GM19043 (cell line): Measurements from ENCODE around the gene SHROOM3.

Experiments used
- ATAC-seq: cut with Tn5 transposase; IDR thresholded peaks from one replicate; pipeline ENCODE4 v1.9.1; 2021; ENCODE audit warnings: low read depth; ENCODE audit not compliant: unreplicated experiment

Gene SHROOM3

GRCh38 chr4:76614589-76614988 lies 179.6 kb downstream of the SHROOM3 start:
- ATAC-seq, result no peak

GRCh38 chr4:76615999-76616398 lies 181.0 kb downstream of the SHROOM3 start:
- ATAC-seq, result no peak

GRCh38 chr4:76616526-76616925 lies 181.5 kb downstream of the SHROOM3 start:
- ATAC-seq, result no peak

- no peak for ATAC-seq
These were observed 185.9 kb downstream of the SHROOM3 start for GRCh38 chr4:76620723-76621468.

- ATAC-seq, result no peak
These were observed 187.1 kb downstream of the SHROOM3 start for GRCh38 chr4:76622126-76622525.

GRCh38 chr4:76622717-76623116 lies 187.7 kb downstream of the SHROOM3 start:
- ATAC-seq, result no peak

- no peak for ATAC-seq
These were observed 188.4 kb downstream of the SHROOM3 start for GRCh38 chr4:76623217-76624045.

- ATAC-seq, result no peak
These were observed 189.2 kb downstream of the SHROOM3 start for GRCh38 chr4:76624241-76624681.

GRCh38 chr4:76624931-76625715 lies 190.1 kb downstream of the SHROOM3 start:
- ATAC-seq, result no peak

GRCh38 chr4:76626686-76627465 lies 191.8 kb downstream of the SHROOM3 start:
- no peak for ATAC-seq

GRCh38 chr4:76628251-76628650 lies 193.2 kb downstream of the SHROOM3 start:
- no peak for ATAC-seq

GRCh38 chr4:76630741-76631140 lies 195.7 kb downstream of the SHROOM3 start:
- ATAC-seq, result no peak

GRCh38 chr4:76634220-76634619 lies 199.2 kb downstream of the SHROOM3 start:
- no peak for ATAC-seq

- ATAC-seq, result no peak
These were observed 202.8 kb downstream of the SHROOM3 start for GRCh38 chr4:76637712-76638361.

- no peak for ATAC-seq
These were observed 204.3 kb downstream of the SHROOM3 start for GRCh38 chr4:76639288-76639687.

GRCh38 chr4:76640353-76640910 lies 205.4 kb downstream of the SHROOM3 start:
- no peak for ATAC-seq

GRCh38 chr4:76641351-76641750 lies 206.3 kb downstream of the SHROOM3 start:
- no peak for ATAC-seq

- ATAC-seq, result no peak
These were observed 206.7 kb downstream of the SHROOM3 start for GRCh38 chr4:76641758-76642157.

GRCh38 chr4:76644831-76645485 lies 209.9 kb downstream of the SHROOM3 start:
- ATAC-seq, result no peak
